GM19240 (cell line): ENCODE data around the gene H2AZ2.
A peak's percentile ranks its signal among the peaks of the same experiment; 100 is the strongest.
"Not testable (repeated sequence)": the region's sequence is repeated elsewhere in the genome, so short reads cannot be mapped to it uniquely, and the experiment has no call there.

Experiments
- DNase-seq: peaks from one replicate; pipeline ENCODE4 v3.0.0; 2011; ENCODE audit warnings: low spot score; ENCODE audit not compliant: insufficient read length

The H2AZ2 gene

DNA sequence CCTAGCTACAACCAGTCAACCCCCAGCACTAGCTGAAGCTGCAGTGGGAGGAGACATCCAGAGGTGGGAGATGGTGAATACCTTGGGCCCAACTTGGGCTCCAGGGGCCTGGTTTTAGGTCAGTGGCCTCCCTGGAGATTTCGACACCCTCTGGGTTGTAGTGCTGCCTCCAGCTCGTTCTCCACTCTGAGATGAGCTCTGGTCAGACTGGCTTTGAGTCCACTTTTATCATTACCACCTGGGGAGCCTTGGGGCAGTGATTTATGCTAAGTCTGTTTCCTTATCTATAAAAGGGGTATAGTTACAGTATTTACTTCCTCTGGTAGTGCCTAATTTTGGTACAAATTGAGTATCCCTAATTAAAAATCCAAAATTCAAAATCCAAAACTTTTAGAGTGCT, 28.6 kb downstream of the H2AZ2 start:
- DNase-seq: no peak

DNA sequence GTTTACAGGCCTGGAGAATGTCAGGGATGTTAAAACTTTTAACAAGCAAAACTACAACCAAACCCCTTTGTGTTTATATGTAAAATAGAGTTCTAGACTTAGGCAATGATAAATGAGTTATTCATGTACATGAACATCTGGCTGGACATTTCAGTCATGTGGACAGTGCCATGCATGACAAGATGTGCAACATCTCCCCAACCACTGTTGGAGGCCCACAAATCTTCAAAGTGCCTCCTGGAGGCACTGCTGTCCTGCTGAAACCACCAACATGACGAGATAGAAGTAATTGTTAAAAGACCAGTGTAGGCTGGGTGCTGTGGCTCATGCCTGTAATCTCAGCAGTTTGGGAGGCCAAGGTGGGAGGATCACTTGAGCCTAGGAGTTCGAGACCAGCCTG, 33.0 kb downstream of the H2AZ2 start:
- no peak for DNase-seq

DNA sequence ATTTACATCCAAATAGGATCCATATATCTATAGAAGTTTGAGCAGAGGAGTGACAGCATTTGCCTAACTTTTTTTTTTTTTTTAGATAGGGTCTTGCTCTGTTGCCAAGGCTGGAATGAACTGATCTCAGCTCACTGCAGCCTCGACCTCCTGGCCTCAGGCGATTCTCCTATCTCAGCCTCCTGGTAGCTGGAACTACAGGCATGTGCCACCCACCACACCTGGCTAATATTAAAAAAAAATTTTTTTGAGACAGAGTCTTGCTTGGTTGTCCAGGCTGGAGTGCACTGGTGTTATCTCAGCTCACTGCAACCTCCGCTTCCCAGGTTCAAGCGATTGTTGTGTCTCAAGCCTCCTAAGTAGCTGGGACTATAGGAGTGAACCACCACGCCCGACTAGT, 36.3 kb downstream of the H2AZ2 start:
- DNase-seq: no peak

DNA sequence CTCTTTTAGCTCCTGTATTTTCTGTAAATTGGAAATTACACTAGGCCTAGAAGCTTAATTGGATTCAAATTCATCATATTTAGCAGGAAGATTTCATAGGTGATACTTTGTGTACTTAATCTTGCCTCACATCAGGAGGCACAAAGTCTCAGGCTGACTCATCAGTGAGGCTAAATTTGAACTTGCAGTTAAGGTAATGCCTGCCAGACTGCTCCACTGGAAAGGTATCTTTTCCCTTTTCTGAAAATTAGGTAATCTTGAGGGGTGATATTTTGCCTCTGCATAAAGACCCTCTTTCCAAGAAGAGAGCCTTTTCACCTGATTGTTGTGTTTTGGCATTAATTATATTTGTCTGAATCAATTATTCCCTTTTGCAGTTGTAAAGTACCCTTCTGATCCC, 36.8 kb downstream of the H2AZ2 start:
- no peak for DNase-seq

GRCh38 chr7:44808914-44809393, 38.9 kb downstream of the H2AZ2 start:
- DNase-seq: no peak

DNA sequence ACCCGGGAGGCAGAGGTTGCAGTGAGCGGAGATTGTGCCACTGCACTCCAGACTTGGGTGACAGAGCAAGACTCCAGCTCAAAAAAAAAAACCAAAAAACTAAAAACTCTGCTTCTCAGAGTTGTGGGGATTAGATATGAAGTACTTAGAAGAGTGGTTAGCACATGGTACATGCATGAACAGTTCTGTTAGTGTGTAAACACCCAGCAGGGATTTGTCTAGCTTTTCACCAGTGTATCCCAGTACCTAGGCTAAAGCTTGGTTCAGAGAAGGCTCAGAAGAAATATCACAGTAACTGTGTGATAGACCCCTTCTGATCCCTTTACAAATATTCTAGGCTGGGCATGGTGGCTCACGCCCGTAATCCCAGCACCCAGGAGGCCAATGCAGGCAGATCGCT, 41.9 kb downstream of the H2AZ2 start:
- no peak for DNase-seq

DNA sequence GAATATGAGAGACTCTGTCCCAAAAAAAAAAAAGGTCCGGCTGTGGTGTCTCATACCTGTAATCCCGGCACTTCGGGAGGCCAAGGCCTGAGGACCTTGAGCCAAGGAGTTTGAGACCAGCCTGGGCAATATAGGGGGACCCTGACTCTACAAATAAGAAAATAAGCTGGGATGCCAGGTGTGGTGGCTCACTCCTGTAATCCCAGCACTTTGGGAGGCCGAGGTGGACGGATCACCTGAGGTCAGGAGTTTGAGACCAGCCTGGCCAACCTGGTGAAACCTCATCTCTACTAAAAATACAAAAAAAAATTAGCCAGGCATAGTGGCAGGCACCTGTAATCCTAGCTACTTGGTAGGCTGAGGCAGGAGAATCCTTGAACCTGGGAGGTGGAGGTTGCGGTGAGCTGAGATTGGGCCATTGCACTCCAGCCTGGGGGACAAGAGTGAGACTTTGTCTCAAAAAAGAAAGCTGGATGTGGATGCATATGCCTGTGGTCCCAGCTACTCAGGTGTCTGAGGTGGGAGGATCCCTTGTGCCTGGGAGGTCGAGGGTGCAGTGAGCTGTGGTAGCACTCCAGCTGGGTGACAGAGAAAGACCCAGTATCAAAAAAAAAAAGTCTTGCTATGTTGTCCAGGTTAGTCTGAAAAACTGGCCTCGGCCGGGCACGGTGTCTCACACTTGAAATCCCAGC, 43.9 kb downstream of the H2AZ2 start:
- not testable (repeated sequence) for DNase-seq

DNA sequence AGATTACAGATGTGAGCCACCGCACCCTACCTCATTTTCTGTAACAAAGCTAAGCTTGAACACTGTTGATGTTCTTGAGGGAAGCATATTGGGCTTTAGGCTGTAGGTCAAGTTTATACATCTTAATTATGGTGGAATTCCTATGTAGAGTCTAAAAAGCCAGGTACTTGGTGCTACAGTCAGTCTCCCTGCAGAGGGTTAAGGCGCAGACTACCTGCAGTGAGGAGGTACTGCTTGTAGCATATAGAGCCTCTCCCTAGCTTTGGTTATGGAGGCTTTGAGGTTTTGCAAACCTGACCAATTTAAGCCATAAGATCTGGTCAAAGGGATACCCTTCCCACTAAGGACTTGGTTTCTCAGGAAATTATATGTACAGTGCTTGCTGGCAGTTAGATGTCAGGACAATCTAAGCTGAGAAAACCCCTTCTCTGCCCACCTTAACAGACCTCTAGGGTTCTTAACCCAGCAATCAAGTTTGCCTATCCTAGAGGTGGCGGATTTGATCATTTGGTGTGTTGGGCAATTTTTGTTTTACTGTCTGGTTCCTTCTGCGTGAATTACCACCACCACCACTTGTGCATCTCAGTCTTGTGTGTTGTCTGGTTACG, 45.4 kb downstream of the H2AZ2 start:
- DNase-seq: no peak

DNA sequence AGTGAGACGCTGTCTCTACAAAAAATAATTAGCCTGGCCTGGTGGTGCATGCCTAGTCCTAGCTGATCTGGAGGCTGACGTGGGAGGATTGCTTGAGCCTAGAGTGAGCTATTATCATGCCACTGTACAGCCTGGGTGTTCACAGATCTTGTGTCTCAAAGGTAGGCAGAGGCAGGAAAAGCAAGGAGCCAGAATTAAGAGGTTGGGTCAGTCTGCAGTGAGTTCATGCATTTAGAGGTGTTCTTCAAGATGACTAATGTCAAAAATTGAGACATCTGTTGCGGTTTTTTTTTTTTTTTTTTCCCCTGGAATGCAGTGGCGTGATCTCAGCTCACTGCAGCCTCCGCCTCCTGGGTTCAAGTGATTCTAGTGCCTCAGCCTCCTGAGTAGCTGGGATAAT, 46.0 kb downstream of the H2AZ2 start:
- DNase-seq: no peak

- no peak for DNase-seq
These were observed 47.9 kb downstream of the H2AZ2 start for GRCh38 chr7:44799939-44800338.

DNA sequence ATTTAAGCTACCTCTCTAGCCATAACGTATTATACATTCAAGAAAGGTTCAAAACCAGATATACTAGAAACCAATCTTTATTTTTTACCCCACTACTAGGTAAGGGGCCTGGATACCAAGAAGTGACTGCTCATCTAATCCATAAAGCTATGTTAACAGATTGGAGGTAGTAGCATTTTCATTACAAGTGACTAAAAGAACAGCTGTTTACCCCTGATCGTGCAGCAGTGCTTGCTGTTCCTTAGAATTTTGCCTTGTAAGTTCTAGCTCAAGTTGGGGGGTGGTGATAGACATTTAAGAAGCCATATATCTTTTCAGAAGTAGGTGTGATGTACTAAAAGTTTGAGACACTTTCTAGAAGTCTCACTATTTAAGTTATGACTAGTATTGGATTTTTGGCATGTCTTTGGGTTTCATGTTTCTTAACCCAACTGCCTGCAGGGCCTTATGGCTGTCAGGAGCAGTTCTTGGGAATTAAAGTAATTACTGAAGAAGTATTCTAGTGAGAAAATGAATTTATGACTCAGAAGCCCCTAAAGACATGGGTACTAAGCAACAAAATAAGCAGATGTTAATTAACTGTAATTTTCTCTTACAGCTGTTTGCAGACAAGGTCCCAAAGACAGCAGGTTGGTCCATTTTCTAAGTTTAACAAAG, 49.1 kb downstream of the H2AZ2 start:
- no peak for DNase-seq

DNA sequence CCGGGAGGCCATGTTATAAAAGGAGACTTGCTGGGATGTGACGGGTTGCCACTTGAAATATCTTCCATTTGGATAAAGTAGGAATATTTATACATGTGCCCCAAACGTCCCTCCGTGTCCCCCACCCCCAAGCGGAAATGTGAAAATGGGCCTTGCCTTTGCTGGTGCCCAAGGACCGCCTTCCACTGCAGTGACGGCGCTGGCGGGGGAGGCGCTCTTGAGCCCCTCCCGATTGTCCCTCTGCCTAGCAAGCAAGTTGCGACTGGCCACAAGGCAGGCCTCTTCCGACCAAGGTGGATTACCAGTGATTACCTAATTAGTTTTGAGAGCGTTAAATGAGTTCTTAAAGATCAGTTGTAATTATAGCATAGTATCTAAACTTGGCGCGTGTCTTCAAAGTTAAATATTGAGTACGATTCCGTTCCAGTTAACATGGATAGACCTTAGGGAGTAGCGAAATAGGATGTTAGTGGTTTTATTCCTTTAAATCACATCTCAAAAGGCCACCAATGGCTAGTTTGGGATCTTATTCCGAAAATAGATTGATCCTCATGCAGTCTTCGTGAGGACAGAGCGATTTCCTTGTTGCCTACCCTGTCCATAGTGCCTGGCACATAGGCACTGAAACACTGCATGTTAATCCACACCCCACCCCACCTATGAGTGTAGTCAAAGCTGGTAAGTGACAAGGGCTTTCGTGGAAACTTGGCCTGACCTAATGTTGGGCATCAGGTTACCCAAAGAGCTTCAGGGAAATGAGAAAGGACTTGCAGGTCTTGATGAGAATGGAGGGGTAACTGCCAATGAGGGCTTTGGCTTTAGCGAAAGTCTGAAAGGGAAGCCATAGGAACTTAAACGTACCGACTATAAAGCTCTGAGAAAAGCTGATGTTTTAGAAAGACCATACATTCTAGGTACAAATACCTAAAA, 50.3 kb downstream of the H2AZ2 start:
- DNase-seq: peak; percentile 65

GRCh38 chr7:44796504-44797328, 51.2 kb downstream of the H2AZ2 start, which contains the start of gene PPIA:
TSS of gene PPIA (plus strand) at chr7:44796681. CDS start at chr7:44796725, 44 bp downstream.
- DNase-seq: peak; percentile 95

- DNase-seq: no peak
These were observed 51.8 kb downstream of the H2AZ2 start for GRCh38 chr7:44796034-44796503.

GRCh38 chr7:44794331-44794730, 53.6 kb downstream of the H2AZ2 start:
- no peak for DNase-seq

- DNase-seq: no peak
These were observed 54.0 kb downstream of the H2AZ2 start for GRCh38 chr7:44793919-44794318.

DNA sequence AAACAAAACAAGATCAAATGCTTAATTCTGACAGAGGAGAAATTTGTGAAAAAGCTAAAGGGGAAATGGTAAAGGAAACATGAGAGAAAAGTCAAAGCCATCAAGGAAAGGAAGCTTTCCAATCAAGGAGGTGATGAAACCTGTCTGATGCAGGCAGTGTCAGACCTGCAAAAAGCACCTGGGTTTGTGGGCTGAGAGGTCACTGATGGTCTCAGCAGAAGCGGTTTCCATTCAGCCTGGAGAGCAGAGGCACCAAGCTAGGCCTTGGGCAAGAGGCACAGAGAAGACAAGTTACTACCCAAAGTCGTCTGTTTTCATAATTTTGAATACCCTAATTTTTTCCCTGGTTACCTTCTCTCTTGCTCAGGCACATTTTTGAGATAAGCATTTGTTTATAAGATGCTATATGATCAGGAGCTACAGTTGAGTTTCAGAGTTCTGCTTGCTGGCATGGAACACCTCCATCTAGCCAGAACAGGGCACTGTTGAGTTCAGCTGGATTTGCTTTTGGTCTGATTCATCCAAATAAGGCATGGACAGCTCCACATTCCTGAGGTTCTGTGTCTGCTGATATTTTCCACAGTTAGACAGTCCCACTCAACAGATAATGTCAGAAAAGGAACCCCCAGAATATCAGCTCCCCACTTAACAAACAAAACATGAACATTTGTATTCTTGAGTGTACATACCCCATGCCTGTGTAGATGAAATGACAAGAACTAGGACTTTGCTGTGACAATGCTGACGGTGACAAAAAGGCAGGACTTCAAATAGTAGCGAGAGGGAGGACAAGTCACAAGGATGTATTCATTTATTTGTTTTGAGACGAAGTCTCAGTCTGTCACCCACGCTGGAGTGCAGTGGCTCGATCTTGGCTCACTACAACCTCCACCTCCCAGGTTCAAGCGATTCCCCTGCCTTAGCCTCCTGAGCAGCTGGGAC, 56.3 kb downstream of the H2AZ2 start:
- no peak for DNase-seq

- DNase-seq: no peak
These were observed 57.9 kb downstream of the H2AZ2 start for GRCh38 chr7:44789990-44790389.

GRCh38 chr7:44787762-44788161, 60.1 kb downstream of the H2AZ2 start:
- DNase-seq: no peak
